Panc1 (cell line): ENCODE measurements around the gene CHL1. TPM values are rescaled to one million over a fixed set of nuclear protein-coding genes. Genes with fewer than 3 reads are reported as not detected.

Experiments
- ATAC-seq: fragments of 200-7000 bp; cut with Tn5 transposase; 2 replicates; pipeline ENCODE4 v1.9.1; 2020; ENCODE audit warnings: mild to moderate bottlenecking, moderate library complexity
- BruUV-seq: library from RNA; stranded (reverse); fragments of 400-500 nt; replicated peaks from 2 replicates; lab custom pipeline; 2021; lab: Mats Ljungman, UMichigan
- CTCF ChIA-PET: fragments of 300-600 bp; sonication (Branson Sonifier 250); formaldehyde crosslinking; loops from one replicate; lab custom pipeline; 2022; ENCODE audit warnings: antibody characterized with exemption; lab: Charles Lee
- POLR2A ChIA-PET: fragments of 300-600 bp; sonication (Branson Sonifier 250); formaldehyde crosslinking; loops from one replicate; lab custom pipeline; 2022; ENCODE audit warnings: antibody characterized with exemption; lab: Charles Lee
- DNase-seq: peaks from one replicate; pipeline ENCODE4 v3.0.0-alpha.2; 2010; ENCODE audit warnings: low read depth, low spot score
- H3K27ac ChIP-seq: 2 replicates; pipeline ENCODE4 v1.5.1; 2011; ENCODE audit warnings: mild to moderate bottlenecking, low read length, inconsistent platforms
- H3K27me3 ChIP-seq: fragments of 200-500 bp; sonication (Bioruptor generic); 2 replicates; pipeline ENCODE4 v1.6.0; 2014; ENCODE audit warnings: low read length, inconsistent platforms; ENCODE audit not compliant: control insufficient read depth, insufficient read depth
- H3K36me3 ChIP-seq: fragments of 200-500 bp; sonication (Bioruptor generic); 2 replicates; pipeline ENCODE4 v1.5.1; 2014; ENCODE audit warnings: inconsistent platforms, mild to moderate bottlenecking, low read length, moderate library complexity; ENCODE audit not compliant: control insufficient read depth, insufficient read depth
- H3K4me1 ChIP-seq: 2 replicates; pipeline ENCODE4 v1.5.1; 2011; ENCODE audit warnings: inconsistent platforms, mild to moderate bottlenecking, low read length, moderate library complexity; ENCODE audit not compliant: control insufficient read depth, insufficient read depth
- H3K4me3 ChIP-seq, 2 experiments: 2 replicates each; pipeline ENCODE4 v1.5.1; 2011 to 2012; ENCODE audit warnings: low read depth in 2 of 2, low read length in 2 of 2, mild to moderate bottlenecking in 2 of 2, inconsistent platforms in 1 of 2, moderate library complexity in 1 of 2
- H3K9me3 ChIP-seq: fragments of 200-500 bp; sonication (Bioruptor generic); 2 replicates; pipeline ENCODE4 v1.5.1; 2014; ENCODE audit warnings: low read depth, mild to moderate bottlenecking, inconsistent platforms, low read length, moderate library complexity; ENCODE audit not compliant: control insufficient read depth, insufficient read depth
- POLR2AphosphoS5 ChIP-seq: IDR thresholded peaks from 2 replicates; pipeline ENCODE4 v1.6.1; 2012; ENCODE audit warnings: mild to moderate bottlenecking, low read depth, low read length, moderate library complexity
- SIN3A ChIP-seq: IDR thresholded peaks from 2 replicates; pipeline ENCODE4 v1.6.1; 2012; ENCODE audit warnings: low read depth, mild to moderate bottlenecking, low read length, moderate library complexity, borderline replicate concordance; ENCODE audit not compliant: insufficient read depth
- TCF7L2 ChIP-seq: IDR thresholded peaks from 2 replicates; pipeline ENCODE4 v1.6.1; 2011; ENCODE audit warnings: mild to moderate bottlenecking, low read depth, low read length, inconsistent platforms
- in situ Hi-C: cut with HindIII; loops from 2 replicates; pipeline ENCODE4 v1.10.0; 2016; ENCODE audit warnings: low sequenced_read_pairs, low pct_unique_long_range_greater_than_20kb
- intact Hi-C: fragments of 100-400 bp; cut with micrococcal nuclease; formaldehyde crosslinking; loops from one replicate; pipeline ENCODE4 v1.10.0; 2022; ENCODE audit not compliant: unreplicated experiment
- total RNA-seq: library from RNA; stranded (reverse); gene quantifications from one replicate; pipeline ENCODE4 v1.2.1, GENCODE V29; 2021; ENCODE audit not compliant: unreplicated experiment
- TF ChIP-seq, protein P1 (sequence below): fragments of 450-650 bp; IDR thresholded peaks from 2 replicates; pipeline ENCODE4 v1.5.1; 2017; ENCODE audit warnings: mild to moderate bottlenecking
- TF ChIP-seq, protein P2 (sequence below), 2 experiments: IDR thresholded peaks; 2 replicates each; pipeline ENCODE4 v1.6.1; 2011 to 2012; ENCODE audit warnings: low read depth in 2 of 2, control low read depth in 1 of 2, low read length in 1 of 2, mild to moderate bottlenecking in 1 of 2, moderate library complexity in 1 of 2; ENCODE audit not compliant: insufficient read depth in 1 of 2

Gene CHL1
- total RNA-seq, 1 experiment from 2014 or later, result not detected

GRCh38 chr3:195666-196065, 897 bp upstream of the CHL1 start:
- TF ChIP-seq POLR2AphosphoS5 (no peak), TCF7L2 (no peak), SIN3A (no peak)
- TF ChIP-seq, protein P1, sequence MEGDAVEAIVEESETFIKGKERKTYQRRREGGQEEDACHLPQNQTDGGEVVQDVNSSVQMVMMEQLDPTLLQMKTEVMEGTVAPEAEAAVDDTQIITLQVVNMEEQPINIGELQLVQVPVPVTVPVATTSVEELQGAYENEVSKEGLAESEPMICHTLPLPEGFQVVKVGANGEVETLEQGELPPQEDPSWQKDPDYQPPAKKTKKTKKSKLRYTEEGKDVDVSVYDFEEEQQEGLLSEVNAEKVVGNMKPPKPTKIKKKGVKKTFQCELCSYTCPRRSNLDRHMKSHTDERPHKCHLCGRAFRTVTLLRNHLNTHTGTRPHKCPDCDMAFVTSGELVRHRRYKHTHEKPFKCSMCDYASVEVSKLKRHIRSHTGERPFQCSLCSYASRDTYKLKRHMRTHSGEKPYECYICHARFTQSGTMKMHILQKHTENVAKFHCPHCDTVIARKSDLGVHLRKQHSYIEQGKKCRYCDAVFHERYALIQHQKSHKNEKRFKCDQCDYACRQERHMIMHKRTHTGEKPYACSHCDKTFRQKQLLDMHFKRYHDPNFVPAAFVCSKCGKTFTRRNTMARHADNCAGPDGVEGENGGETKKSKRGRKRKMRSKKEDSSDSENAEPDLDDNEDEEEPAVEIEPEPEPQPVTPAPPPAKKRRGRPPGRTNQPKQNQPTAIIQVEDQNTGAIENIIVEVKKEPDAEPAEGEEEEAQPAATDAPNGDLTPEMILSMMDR, result no peak
- TF ChIP-seq, protein P2, sequence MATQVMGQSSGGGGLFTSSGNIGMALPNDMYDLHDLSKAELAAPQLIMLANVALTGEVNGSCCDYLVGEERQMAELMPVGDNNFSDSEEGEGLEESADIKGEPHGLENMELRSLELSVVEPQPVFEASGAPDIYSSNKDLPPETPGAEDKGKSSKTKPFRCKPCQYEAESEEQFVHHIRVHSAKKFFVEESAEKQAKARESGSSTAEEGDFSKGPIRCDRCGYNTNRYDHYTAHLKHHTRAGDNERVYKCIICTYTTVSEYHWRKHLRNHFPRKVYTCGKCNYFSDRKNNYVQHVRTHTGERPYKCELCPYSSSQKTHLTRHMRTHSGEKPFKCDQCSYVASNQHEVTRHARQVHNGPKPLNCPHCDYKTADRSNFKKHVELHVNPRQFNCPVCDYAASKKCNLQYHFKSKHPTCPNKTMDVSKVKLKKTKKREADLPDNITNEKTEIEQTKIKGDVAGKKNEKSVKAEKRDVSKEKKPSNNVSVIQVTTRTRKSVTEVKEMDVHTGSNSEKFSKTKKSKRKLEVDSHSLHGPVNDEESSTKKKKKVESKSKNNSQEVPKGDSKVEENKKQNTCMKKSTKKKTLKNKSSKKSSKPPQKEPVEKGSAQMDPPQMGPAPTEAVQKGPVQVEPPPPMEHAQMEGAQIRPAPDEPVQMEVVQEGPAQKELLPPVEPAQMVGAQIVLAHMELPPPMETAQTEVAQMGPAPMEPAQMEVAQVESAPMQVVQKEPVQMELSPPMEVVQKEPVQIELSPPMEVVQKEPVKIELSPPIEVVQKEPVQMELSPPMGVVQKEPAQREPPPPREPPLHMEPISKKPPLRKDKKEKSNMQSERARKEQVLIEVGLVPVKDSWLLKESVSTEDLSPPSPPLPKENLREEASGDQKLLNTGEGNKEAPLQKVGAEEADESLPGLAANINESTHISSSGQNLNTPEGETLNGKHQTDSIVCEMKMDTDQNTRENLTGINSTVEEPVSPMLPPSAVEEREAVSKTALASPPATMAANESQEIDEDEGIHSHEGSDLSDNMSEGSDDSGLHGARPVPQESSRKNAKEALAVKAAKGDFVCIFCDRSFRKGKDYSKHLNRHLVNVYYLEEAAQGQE (IDR thresholded peaks at IDR 0.05; ENCODE audit: insufficient read depth in 1 of 2, low read depth in 2 of 2, low read length in 1 of 2), result no peak
- Histone ChIP-seq H3K9me3 (no peaks in the 10 kb centered on the region), H3K27ac (no peak overlapping the region), H3K27me3 (no peaks in the 10 kb centered on the region), H3K4me1 (no peaks in the 10 kb centered on the region), H3K4me3 (no peak overlapping the region), H3K36me3 (no peaks in the 10 kb centered on the region)
- DNase-seq (no peak), ATAC-seq (no peak)
- intact Hi-C loops, result no loop called here
- no TSS peak for BruUV-seq
- POLR2A ChIA-PET, result no interaction called here
- in situ Hi-C loops, result no loop called here
- CTCF ChIA-PET, result no interaction called here

DNA sequence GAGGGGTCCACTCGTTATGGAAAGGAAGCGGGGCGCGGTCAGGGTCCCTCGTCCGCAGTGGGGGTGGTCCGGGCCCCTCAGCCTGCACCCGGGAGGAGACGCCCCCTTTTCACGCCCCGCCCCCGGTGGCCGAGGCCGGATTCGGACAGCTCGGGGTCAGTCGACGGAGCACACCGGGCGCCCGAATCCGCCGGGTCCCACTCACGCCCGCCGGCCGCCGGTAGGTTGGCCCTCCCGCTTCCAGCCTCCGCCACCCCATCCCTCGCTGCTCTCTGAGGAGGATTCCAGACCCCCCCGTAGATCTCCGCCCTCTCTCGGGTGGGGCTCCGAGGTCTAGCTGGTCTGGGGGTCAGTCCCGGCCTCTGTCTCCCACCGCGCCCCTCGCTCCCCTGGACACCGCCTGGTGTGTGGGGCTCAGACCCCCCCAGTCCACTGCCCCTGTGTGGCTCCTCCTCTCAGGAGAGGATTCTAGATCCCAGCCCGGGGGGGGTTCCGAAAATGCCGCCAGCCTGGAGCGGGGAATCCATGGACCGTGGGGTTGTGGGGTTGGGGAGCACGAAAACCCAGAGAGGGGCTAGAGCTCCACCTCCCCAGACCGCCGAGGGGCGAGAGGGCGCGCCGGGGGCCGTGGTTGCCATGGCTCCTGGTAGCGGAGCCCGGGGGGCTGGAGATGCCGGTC, 725 bp downstream of the CHL1 start:
- H3K27ac ChIP-seq, result no peak overlapping the region

More for the DNA sequence above, 725 bp downstream of the CHL1 start:
- H3K4me1 ChIP-seq, result no peaks in the 10 kb centered on the region
- POLR2A ChIA-PET, result no interaction called here
- H3K4me3 ChIP-seq, result no peak overlapping the region
- DNase-seq (no peak), ATAC-seq (no peak)
- in situ Hi-C loops (no loop called here), intact Hi-C loops (no loop called here)
- CTCF ChIA-PET, result no interaction called here
- no TSS peak for BruUV-seq
- no peaks in the 10 kb centered on the region for H3K9me3 ChIP-seq
- no peaks in the 10 kb centered on the region for H3K36me3 ChIP-seq
- no peaks in the 10 kb centered on the region for H3K27me3 ChIP-seq
- no peak for TF ChIP-seq POLR2AphosphoS5
- TF ChIP-seq, protein P1, result no peak
- no peak for TF ChIP-seq TCF7L2
- no peak for TF ChIP-seq SIN3A
- TF ChIP-seq, protein P2 (IDR thresholded peaks at IDR 0.05; ENCODE audit: insufficient read depth in 1 of 2, low read depth in 2 of 2, low read length in 1 of 2), result no peak
